ENCODE results near the gene RNF135. TPM values are rescaled to one million over a fixed set of nuclear protein-coding genes. Genes with fewer than 3 reads are reported as not detected.

The RNF135 gene
- polyA plus RNA-seq, 4 donors: 16.5 to 20.3 (median 17.9) TPM

Other genes starting within 250 kb of the RNF135 start
- gene CRLF3, start 146.3 kb upstream of the RNF135 start, polyA plus RNA-seq (ENCODE audit: insufficient read length in 4 of 4): 10 to 100 TPM; 14.8 to 24.1 (median 17.9) TPM
- gene ATAD5, start 139.1 kb upstream of the RNF135 start, polyA plus RNA-seq (ENCODE audit: insufficient read length in 4 of 4): 1 to 10 TPM; 5.2 to 8.5 (median 7.1) TPM
- 10 to 100 TPM; 21.3 to 26.8 (median 24.3) TPM for gene TEFM, start 64.8 kb upstream of the RNF135 start, polyA plus RNA-seq (ENCODE audit: insufficient read length in 4 of 4)
- gene ADAP2, start 49.1 kb upstream of the RNF135 start, polyA plus RNA-seq (ENCODE audit: insufficient read length in 4 of 4): 1 to 10 TPM; 3.1 to 8.5 (median 3.5) TPM
- 10 to 100 TPM; 38.3 to 46.2 (median 41.9) TPM for gene NF1, start 123.9 kb downstream of the RNF135 start, polyA plus RNA-seq (ENCODE audit: insufficient read length in 4 of 4)

All from left renal pelvis (tissue), 4 donors.